ENCODE data around the gene DNAH2.

DNA sequence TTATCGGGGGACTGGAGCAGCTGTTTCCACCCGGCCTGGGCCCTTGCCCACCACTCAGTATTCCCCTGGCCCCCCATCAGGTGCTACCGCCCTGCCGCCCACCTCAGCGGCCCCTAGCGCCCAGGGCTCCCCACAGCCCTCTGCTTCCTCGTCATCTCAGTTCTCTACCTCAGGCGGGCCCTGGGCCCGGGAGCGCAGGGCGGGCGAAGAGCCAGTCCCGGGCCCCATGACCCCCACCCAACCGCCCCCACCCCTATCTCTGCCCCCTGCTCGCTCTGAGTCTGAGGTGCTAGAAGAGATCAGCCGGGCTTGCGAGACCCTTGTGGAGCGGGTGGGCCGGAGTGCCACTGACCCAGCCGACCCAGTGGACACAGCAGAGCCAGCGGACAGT lies 131.2 kb downstream of the DNAH2 start:
- TF ChIP-seq POLR2AphosphoS5 (IDR thresholded peaks at IDR 0.05): no peak
- TF ChIP-seq, protein P1, sequence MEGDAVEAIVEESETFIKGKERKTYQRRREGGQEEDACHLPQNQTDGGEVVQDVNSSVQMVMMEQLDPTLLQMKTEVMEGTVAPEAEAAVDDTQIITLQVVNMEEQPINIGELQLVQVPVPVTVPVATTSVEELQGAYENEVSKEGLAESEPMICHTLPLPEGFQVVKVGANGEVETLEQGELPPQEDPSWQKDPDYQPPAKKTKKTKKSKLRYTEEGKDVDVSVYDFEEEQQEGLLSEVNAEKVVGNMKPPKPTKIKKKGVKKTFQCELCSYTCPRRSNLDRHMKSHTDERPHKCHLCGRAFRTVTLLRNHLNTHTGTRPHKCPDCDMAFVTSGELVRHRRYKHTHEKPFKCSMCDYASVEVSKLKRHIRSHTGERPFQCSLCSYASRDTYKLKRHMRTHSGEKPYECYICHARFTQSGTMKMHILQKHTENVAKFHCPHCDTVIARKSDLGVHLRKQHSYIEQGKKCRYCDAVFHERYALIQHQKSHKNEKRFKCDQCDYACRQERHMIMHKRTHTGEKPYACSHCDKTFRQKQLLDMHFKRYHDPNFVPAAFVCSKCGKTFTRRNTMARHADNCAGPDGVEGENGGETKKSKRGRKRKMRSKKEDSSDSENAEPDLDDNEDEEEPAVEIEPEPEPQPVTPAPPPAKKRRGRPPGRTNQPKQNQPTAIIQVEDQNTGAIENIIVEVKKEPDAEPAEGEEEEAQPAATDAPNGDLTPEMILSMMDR (IDR thresholded peaks at IDR 0.05): no peak
- no peak for TF ChIP-seq POLR2A (IDR thresholded peaks at IDR 0.05)

All from prostate gland (tissue), 2 donors.